ENCODE results near the gene BTBD10. TPM values are rescaled to one million over a fixed set of nuclear protein-coding genes. Genes with fewer than 3 reads are reported as not detected.

BTBD10 gene
- total and polyA plus RNA-seq, 2 of the 13 experiments (the other 11 are each of a cell fraction or from before 2014, with no cell fraction given), result 9.8 to 26.6 TPM

DNA sequence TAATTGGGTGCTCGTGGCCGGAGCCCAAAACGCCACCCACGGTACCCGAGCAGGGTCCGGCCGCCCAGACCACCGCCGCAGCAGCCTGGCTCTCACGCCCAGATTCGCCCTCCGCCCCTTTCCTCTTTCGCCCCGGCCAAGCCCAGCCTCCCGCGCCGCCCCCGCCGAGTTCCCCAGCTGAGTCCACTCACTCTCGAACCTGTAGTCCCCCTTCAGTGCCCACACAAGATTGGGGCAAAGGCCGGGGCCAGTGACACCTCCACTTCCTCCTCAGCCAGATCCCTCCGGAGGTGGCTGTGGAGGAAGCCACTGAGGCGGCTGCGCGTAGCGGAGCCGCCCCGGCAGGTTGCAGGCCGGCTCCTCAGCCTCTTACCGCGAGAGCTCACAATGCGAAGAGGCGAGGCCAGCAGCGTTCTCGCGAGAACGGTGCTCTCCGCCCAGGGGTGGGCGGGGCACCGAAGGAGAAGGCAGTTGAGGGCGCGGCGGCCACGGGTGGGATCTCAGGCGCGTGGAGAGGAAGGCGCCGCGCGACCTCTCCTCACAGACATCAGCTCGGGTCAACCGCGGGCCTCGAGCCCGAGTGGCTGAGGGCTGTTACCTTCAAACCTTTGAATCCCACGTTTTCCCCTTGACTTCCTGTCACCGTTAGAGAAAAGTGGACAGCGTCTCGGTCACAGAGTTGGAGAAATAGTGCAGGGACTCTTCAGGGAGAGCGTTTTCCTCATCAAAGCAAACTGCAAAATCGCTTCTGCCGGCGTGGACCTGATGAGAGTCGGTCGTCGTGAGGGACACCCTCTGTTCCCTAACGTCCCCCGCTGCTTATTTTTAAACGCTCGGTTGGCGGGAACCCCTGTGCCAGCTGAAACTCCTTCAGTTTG lies at the start of gene BTBD10 (continued):
- TF ChIP-seq ZC3H4 (CRISPR knock-in tag; IDR thresholded peaks at IDR 0.05; ENCODE audit: borderline replicate concordance) (0 out of 2 replicates have a peak, but pooled peaks have one; percentile 33), ZBTB7B (CRISPR knock-in tag; IDR thresholded peaks at IDR 0.05) (no peak; the same call in none of the 2 replicates), PITX1 (CRISPR knock-in tag; IDR thresholded peaks at IDR 0.05) (no peak; the same call in none of the 2 replicates), ASH2L (IDR thresholded peaks at IDR 0.05; ENCODE audit: insufficient read length, low read depth, low read length) (peak; percentile 86), SRSF9 (IDR thresholded peaks at IDR 0.05; ENCODE audit: borderline replicate concordance, insufficient read depth, low read depth, low read length, poor library complexity, severe bottlenecking) (no peak), GATAD2A (CRISPR knock-in tag; IDR thresholded peaks at IDR 0.05) (peak; percentile 56), ZNF251 (CRISPR knock-in tag; IDR thresholded peaks at IDR 0.05) (no peak), ZNF644 (CRISPR knock-in tag; IDR thresholded peaks at IDR 0.05; ENCODE audit: low read depth) (0 out of 2 replicates have a peak, but pooled peaks have one; percentile 38), FOXM1 (CRISPR knock-in tag; IDR thresholded peaks at IDR 0.05) (0 out of 2 replicates have a peak, but pooled peaks have one; percentile 16), NONO (IDR thresholded peaks at IDR 0.05) (no peak), NONO (CRISPR knock-in tag; conservative IDR thresholded peaks at IDR 0.05) (peak; percentile 89; the same call in 1 of the 2 replicates), STAT5B (CRISPR knock-in tag; IDR thresholded peaks at IDR 0.05) (0 out of 2 replicates have a peak, but pooled peaks have one; percentile 75), CBX5 (CRISPR knock-in tag; IDR thresholded peaks at IDR 0.05; ENCODE audit: borderline replicate concordance) (peak; percentile 75; the same call in 1 of the 2 replicates), ZNF501 (CRISPR knock-in tag; IDR thresholded peaks at IDR 0.05) (peak; percentile 55), SOX13 (IDR thresholded peaks at IDR 0.05) (peak; percentile 28; the same call in 1 of the 2 replicates), SOX13 (CRISPR knock-in tag; conservative IDR thresholded peaks at IDR 0.05 in 1 of 2, IDR thresholded peaks at IDR 0.05 in 1 of 2) (peak in 1 of 2 experiments; percentile 49; a peak in 1 of 4 replicates), ZNF777 (CRISPR knock-in tag; IDR thresholded peaks at IDR 0.05) (no peak), SRSF1 (optimal IDR thresholded peaks at IDR 0.05; ENCODE audit: low read depth, low read length) (peak; percentile 54)
- TF ChIP-seq, protein P1, sequence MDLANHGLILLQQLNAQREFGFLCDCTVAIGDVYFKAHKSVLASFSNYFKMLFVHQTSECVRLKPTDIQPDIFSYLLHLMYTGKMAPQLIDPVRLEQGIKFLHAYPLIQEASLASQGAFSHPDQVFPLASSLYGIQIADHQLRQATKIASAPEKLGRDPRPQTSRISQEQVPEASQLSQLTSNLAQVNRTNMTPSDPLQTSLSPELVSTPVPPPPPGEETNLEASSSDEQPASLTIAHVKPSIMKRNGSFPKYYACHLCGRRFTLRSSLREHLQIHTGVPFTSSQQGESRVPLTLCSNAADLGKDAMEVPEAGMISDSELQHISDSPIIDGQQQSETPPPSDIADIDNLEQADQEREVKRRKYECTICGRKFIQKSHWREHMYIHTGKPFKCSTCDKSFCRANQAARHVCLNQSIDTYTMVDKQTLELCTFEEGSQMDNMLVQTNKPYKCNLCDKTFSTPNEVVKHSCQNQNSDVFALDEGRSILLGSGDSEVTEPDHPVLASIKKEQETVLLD (CRISPR knock-in tag; IDR thresholded peaks at IDR 0.05; ENCODE audit: low read depth), result no peak
- TF ChIP-seq, protein P2, sequence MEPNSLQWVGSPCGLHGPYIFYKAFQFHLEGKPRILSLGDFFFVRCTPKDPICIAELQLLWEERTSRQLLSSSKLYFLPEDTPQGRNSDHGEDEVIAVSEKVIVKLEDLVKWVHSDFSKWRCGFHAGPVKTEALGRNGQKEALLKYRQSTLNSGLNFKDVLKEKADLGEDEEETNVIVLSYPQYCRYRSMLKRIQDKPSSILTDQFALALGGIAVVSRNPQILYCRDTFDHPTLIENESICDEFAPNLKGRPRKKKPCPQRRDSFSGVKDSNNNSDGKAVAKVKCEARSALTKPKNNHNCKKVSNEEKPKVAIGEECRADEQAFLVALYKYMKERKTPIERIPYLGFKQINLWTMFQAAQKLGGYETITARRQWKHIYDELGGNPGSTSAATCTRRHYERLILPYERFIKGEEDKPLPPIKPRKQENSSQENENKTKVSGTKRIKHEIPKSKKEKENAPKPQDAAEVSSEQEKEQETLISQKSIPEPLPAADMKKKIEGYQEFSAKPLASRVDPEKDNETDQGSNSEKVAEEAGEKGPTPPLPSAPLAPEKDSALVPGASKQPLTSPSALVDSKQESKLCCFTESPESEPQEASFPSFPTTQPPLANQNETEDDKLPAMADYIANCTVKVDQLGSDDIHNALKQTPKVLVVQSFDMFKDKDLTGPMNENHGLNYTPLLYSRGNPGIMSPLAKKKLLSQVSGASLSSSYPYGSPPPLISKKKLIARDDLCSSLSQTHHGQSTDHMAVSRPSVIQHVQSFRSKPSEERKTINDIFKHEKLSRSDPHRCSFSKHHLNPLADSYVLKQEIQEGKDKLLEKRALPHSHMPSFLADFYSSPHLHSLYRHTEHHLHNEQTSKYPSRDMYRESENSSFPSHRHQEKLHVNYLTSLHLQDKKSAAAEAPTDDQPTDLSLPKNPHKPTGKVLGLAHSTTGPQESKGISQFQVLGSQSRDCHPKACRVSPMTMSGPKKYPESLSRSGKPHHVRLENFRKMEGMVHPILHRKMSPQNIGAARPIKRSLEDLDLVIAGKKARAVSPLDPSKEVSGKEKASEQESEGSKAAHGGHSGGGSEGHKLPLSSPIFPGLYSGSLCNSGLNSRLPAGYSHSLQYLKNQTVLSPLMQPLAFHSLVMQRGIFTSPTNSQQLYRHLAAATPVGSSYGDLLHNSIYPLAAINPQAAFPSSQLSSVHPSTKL (CRISPR knock-in tag; IDR thresholded peaks at IDR 0.05), result peak; percentile 57; the same call in 1 of the 2 replicates
- TF ChIP-seq, protein P3, sequence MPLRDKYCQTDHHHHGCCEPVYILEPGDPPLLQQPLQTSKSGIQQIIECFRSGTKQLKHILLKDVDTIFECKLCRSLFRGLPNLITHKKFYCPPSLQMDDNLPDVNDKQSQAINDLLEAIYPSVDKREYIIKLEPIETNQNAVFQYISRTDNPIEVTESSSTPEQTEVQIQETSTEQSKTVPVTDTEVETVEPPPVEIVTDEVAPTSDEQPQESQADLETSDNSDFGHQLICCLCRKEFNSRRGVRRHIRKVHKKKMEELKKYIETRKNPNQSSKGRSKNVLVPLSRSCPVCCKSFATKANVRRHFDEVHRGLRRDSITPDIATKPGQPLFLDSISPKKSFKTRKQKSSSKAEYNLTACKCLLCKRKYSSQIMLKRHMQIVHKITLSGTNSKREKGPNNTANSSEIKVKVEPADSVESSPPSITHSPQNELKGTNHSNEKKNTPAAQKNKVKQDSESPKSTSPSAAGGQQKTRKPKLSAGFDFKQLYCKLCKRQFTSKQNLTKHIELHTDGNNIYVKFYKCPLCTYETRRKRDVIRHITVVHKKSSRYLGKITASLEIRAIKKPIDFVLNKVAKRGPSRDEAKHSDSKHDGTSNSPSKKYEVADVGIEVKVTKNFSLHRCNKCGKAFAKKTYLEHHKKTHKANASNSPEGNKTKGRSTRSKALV (CRISPR knock-in tag; IDR thresholded peaks at IDR 0.05), result 0 out of 2 replicates have a peak, but pooled peaks have one; percentile 61
- TF ChIP-seq, protein P4, sequence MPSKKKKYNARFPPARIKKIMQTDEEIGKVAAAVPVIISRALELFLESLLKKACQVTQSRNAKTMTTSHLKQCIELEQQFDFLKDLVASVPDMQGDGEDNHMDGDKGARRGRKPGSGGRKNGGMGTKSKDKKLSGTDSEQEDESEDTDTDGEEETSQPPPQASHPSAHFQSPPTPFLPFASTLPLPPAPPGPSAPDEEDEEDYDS (CRISPR knock-in tag; IDR thresholded peaks at IDR 0.05), result peak; percentile 93

Data from HepG2 (cell line).